Small intestine (tissue), 16 donors: ENCODE results near the gene FNDC3B. TPM values are rescaled to one million over a fixed set of nuclear protein-coding genes. Genes with fewer than 3 reads are reported as not detected.
"Not testable (repeated sequence)": the region's sequence is repeated elsewhere in the genome, so short reads cannot be mapped to it uniquely, and the experiment has no call there.

Experiments used
- DNase-seq, 2 donors: peaks; one replicate each; pipeline versions ENCODE4 v3.0.0 to v3.0.0-alpha.2; 2013
- FAIRE-seq: peaks from 2 replicates; lab custom pipeline; 2012; peaks lifted over from hg19 to GRCh38; lab: Jason Lieb, UNC
- H3K27ac ChIP-seq, 3 donors: one replicate each; pipeline ENCODE4 v1.5.1; 2013; ENCODE audit warnings: low read length in 2 of 3, mild to moderate bottlenecking in 2 of 3, control low read depth in 1 of 3, inconsistent platforms in 1 of 3, low read depth in 1 of 3, moderate library complexity in 1 of 3
- H3K27me3 ChIP-seq, 3 donors: one replicate each; pipeline ENCODE4 v1.6.1; 2013; ENCODE audit warnings: low read length in 3 of 3, inconsistent platforms in 1 of 3; ENCODE audit not compliant: control insufficient read depth in 3 of 3, insufficient read depth in 3 of 3
- H3K36me3 ChIP-seq, 3 donors: one replicate each; pipeline ENCODE4 v1.6.1; 2013; ENCODE audit warnings: low read length in 3 of 3, inconsistent platforms in 1 of 3, low read depth in 1 of 3, mild to moderate bottlenecking in 1 of 3, moderate library complexity in 1 of 3; ENCODE audit not compliant: control insufficient read depth in 3 of 3, insufficient read depth in 2 of 3
- H3K4me1 ChIP-seq, 3 donors: one replicate each; pipeline ENCODE4 v1.6.1; 2013; ENCODE audit warnings: low read length in 2 of 3, inconsistent platforms in 1 of 3, low read depth in 1 of 3, mild to moderate bottlenecking in 1 of 3, moderate library complexity in 1 of 3; ENCODE audit not compliant: control insufficient read depth in 3 of 3, insufficient read depth in 2 of 3
- H3K4me3 ChIP-seq, 3 donors: one replicate each; pipeline ENCODE4 v1.5.1; 2013; ENCODE audit warnings: low read length in 3 of 3, control low read depth in 1 of 3, inconsistent platforms in 1 of 3, low read depth in 1 of 3, mild to moderate bottlenecking in 1 of 3, moderate library complexity in 1 of 3
- H3K9me3 ChIP-seq, 2 donors: one replicate each; pipeline ENCODE4 v1.6.1; 2013; ENCODE audit warnings: low read depth in 1 of 2, low read length in 1 of 2; ENCODE audit not compliant: control insufficient read depth in 2 of 2, insufficient read depth in 1 of 2
- WGBS, 3 donors: extraction: QIAGEN DNeasy Blood & Tissue Kit; methylation state at CpG; one replicate each; pipeline ENCODE4 v1.1.7; 2013; 5-methylcytosine and 5-hydroxymethylcytosine counted together
- long read RNA-seq, 10 donors: transcript quantifications; one replicate each; lab custom pipeline, GENCODE V29; 2026
- polyA plus RNA-seq, 4 donors: library from polyadenylated mRNA; stranded (reverse) in 3 of 4; unstranded in 1 of 4; fragments of 200-250 nt in 3 of 4; fragments of 120-200 nt in 1 of 4; gene quantifications; one replicate each; pipeline versions ENCODE4 v1.2.1 to v1.2.3, GENCODE V29; 2013
- donor health status: healthy with polysubstance abuse.
- donor health status: control.
- donor health status: control.
- donor health status: Bipolar disorder and iron deficiency.
- donor health status: healthy.

Gene FNDC3B
- polyA plus RNA-seq: 10 to 100 TPM in 2 of 4 donors, 1 to 10 TPM in 2; 6.0 to 24.7 (median 10.1) TPM
- long read RNA-seq, donor 1: 0 reads
- long read RNA-seq, donor 2, partial matches to known transcripts: 0 of 2 reads
- long read RNA-seq, donor 2, other reads (novel, unspliced or antisense): 0 of 2 reads
- long read RNA-seq, donor 3, partial matches to known transcripts: 5 of 6 reads
- long read RNA-seq, donor 3, other reads (novel, unspliced or antisense): 0 of 6 reads
- long read RNA-seq, donor 4: 0 reads
- long read RNA-seq, donor 5: 0 reads
- long read RNA-seq, donor 6, full-length matches to known transcripts: 1 of 1 reads
- long read RNA-seq, donor 6, partial matches to known transcripts: 0 of 1 reads
- long read RNA-seq, donor 6, other reads (novel, unspliced or antisense): 0 of 1 reads
- long read RNA-seq, donor 7: 0 reads
- long read RNA-seq, donor 8: 0 reads
- long read RNA-seq, donor 9: 0 reads
- long read RNA-seq, donor 10, full-length matches to known transcripts: 4 of 10 reads
- long read RNA-seq, donor 10, partial matches to known transcripts: 6 of 10 reads
- long read RNA-seq, donor 10, other reads (novel, unspliced or antisense): 0 of 10 reads

DNA sequence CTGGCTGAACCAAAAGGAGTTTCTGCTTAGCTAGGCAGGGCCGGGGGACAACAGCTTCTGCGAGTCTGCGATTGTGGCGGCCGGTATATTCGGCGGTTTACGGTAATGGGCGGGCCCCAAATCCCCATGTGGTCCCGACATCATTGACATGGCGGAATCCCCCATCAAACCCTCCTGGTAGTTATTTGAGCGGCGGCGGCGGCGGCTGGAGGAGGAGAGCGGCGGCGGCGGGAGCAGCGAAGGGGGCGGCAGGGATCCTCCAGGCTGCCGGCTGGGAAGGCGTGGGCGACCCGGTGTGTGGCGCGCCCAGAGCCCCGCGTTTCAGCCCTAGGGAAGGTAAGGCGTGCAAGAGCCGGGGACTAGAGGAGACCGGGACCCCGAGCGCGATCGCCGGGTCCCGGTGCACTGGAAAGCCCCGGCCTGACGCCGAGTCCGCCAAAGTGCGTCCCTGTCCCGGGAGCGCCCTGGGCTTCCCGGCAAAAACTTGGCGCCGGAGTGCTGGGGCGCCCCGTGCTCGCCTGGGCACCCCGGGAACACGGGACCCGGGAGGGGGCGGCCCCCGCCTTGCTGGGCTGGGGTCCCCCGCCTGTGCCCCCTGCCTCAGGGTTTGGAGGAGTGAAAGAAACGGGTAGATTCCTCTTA, at the start of gene FNDC3B:
Gene FNDC3B, plus strand, starts transcription at position 143 of the 642 bp plus-strand sequence. CDS start 72,902 bp downstream, outside the sequence.
- DNase-seq (peak; percentile 91 to 97), FAIRE-seq (no peak)
- peak within 1 kb of the TSS; percentile 80 to 98 (median 97) for H3K27ac ChIP-seq
- peak within 1 kb of the TSS; percentile 94 to 99 (median 99) for H3K4me3 ChIP-seq
- H3K9me3 ChIP-seq: no peaks in the 10 kb centered on the region
- no peaks in the 10 kb centered on the region for H3K27me3 ChIP-seq
- no peaks in the 10 kb centered on the region for H3K36me3 ChIP-seq
- H3K4me1 ChIP-seq: peaks cover 0 to 17% (median 2%) of the 10 kb centered on the region in 3 donors
- 0% methylated on average over 41 to 59 of the region's 59 CpGs for WGBS, 3 donors

DNA sequence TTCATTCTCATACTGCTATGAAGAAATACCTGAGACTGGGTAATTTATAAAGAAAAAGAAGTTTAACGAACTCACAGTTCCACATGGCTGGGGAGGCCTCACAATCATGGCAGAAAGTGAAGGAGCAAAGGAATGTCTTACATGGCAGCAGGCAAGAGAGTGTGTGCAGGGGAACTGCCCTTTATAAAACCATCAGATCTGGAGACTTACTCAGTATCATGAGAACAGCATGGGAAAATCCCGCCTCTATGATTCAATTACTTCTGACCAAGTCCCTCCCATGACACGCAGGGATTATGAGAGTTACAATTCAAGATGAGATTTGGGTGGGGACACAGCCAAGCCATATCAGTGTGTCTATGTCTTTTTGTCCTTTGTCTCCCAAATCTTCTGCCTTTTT, 49.1 kb upstream of the FNDC3B start:
- H3K9me3 ChIP-seq, H3K4me3 ChIP-seq, H3K4me1 ChIP-seq, FAIRE-seq, DNase-seq, H3K36me3 ChIP-seq, H3K27me3 ChIP-seq, H3K27ac ChIP-seq: not testable (repeated sequence)
- WGBS, 3 donors: 86 to 94% (median 90%) methylated on average over 3 of the region's 3 CpGs

DNA sequence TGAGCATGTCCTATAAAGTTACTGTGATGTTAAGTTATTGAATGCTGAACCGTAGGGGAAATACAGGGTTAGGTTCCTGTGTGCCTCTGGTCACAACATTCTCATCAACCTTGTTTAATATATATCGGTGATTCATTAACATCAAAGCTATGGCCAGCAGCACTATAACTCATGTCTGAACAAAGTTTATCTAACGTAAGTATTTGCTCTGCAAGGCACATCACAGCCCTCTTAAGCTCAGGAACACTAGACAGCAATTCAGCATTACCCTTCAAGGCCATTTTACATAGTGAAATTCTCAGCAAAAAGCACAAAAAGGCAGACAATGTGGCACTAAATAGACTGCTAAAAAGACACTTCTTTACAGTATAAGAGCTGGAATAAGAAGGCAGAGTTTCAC, 48.2 kb upstream of the FNDC3B start:
- 39 to 70% (median 62%) methylated on average over 3 of the region's 3 CpGs for WGBS, 3 donors
- H3K4me3 ChIP-seq: no peak overlapping the region
- no peaks in the 10 kb centered on the region for H3K36me3 ChIP-seq
- no peaks in the 10 kb centered on the region for H3K4me1 ChIP-seq
- no peaks in the 10 kb centered on the region for H3K27me3 ChIP-seq
- no peak overlapping the region for H3K27ac ChIP-seq
- no peaks in the 10 kb centered on the region for H3K9me3 ChIP-seq
- FAIRE-seq (no peak), DNase-seq (no peak)

DNA sequence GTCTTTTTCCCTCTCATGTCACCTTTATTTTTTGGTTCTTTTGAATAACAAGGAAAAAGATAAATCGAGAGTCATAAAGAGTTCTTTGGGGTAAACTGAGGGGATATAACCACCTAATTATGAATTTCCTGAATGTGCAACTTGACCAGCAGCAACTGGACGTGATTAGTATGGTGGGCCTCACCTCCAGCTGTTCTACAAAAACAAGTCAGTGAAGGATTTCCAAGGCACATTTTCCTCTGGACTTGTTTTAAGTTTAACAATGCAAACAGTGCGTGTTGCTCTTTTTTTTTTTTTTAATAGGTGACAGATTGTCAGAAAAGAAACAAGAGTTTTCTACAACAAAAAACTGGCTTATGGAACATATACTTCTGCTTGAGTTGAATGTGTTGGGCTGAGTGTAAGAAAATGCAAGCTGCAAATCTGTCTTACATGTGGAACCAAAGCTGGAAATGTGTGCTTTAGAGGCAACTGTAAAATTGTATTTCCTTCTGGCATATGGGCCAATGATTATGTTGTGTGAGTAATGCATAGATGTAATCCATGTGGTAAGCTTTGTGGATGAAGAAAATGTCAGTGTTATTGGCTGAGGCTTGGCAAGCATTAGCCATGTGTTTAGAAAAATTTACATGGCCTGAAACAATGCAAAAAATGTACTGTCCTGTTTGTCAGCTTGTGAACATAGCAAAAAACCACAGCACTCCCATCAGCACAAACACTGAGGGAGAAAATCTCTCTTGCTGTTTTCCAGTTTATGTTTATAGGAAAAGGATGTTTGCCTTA, 44.5 kb upstream of the FNDC3B start:
- 46 to 67% (median 65%) methylated on average over 3 of the region's 3 CpGs for WGBS, 3 donors
- DNase-seq (no peak), FAIRE-seq (no peak)
- Histone ChIP-seq H3K4me3 (no peak overlapping the region), H3K27ac (no peak overlapping the region), H3K4me1 (no peaks in the 10 kb centered on the region), H3K9me3 (no peaks in the 10 kb centered on the region), H3K36me3 (no peaks in the 10 kb centered on the region), H3K27me3 (no peaks in the 10 kb centered on the region)

DNA sequence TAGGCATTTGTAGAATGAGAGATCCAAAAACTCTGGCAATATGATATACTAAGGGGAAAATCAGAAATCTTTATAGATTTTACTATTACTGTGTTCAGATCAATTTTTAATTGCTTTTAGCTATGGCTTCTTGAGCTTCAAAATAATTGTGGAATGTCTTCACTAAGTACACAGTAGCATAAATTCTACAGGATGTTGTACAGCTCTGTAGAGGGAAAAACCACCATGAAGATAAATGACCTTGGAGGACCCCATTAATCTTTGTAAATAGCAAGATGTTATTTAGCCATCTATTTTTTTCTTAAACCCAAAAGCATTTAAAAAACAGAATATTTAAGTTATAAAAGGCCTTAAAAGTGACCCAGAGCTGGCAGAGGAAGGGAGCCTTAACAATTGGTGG, 43.9 kb upstream of the FNDC3B start:
- no peak for FAIRE-seq

GRCh38 chr3:171996178-171996817, 43.1 kb upstream of the FNDC3B start:
- 84 to 95% (median 87%) methylated on average over 2 of the region's 2 CpGs for WGBS, 3 donors
- no peaks in the 10 kb centered on the region for H3K4me1 ChIP-seq
- no peak overlapping the region for H3K4me3 ChIP-seq
- no peaks in the 10 kb centered on the region for H3K9me3 ChIP-seq
- H3K27ac ChIP-seq: no peak overlapping the region
- no peaks in the 10 kb centered on the region for H3K36me3 ChIP-seq
- no peaks in the 10 kb centered on the region for H3K27me3 ChIP-seq
- FAIRE-seq (no peak), DNase-seq (no peak)

More for the DNA sequence above, 43.9 kb upstream of the FNDC3B start:
- Histone ChIP-seq H3K27me3 (no peaks in the 10 kb centered on the region), H3K9me3 (no peaks in the 10 kb centered on the region), H3K4me1 (no peaks in the 10 kb centered on the region), H3K36me3 (no peaks in the 10 kb centered on the region), H3K27ac (no peak overlapping the region), H3K4me3 (no peak overlapping the region)
- no peak for DNase-seq

- H3K4me1 ChIP-seq, H3K9me3 ChIP-seq, H3K27me3 ChIP-seq, DNase-seq, H3K36me3 ChIP-seq, H3K4me3 ChIP-seq, FAIRE-seq, H3K27ac ChIP-seq: not testable (repeated sequence)
- 92 to 95% (median 93%) methylated on average over 6 to 17 of the region's 24 CpGs for WGBS, 3 donors
Measured at GRCh38 chr3:171998731-171999130, 40.6 kb upstream of the FNDC3B start.

- FAIRE-seq, H3K27me3 ChIP-seq, H3K9me3 ChIP-seq, H3K27ac ChIP-seq, DNase-seq, H3K4me3 ChIP-seq, H3K4me1 ChIP-seq, H3K36me3 ChIP-seq: not testable (repeated sequence)
- 79 to 90% (median 89%) methylated on average over 1 of the region's 1 CpG for WGBS, 3 donors
Measured at GRCh38 chr3:172001616-172002015, 37.8 kb upstream of the FNDC3B start.
